ENCODE measurements around the gene BTK.

The BTK gene

GRCh38 chrX:101393530-101394305, 7.7 kb upstream of the BTK start:
- DNase-seq: no peak

DNA sequence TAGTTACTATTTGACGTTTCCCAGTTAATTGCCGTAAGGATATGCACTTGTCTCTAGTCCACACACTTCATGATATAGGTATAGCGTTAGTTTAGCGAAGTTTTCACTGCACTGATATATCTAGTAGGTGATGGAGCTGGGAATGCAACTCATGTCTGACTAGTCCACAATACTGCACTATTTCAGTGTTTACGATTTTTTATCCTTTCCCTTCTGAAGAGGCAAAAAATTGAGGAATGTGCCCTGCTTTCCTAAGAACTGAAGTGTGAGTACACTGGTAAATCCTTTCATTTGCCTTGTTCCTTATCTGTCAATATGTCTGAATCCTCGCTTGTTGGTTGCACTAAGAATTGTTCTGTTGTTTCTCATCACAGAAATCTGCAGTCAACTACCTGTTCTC, 5.8 kb upstream of the BTK start:
- no peak for DNase-seq

GRCh38 chrX:101390664-101391525, 4.9 kb upstream of the BTK start, which contains the start of gene RPL36A:
Gene RPL36A, plus strand, starts transcription at chrX:101391011. Its CDS starts 33 bp downstream, at chrX:101391044.
- DNase-seq: peak; percentile 89

GRCh38 chrX:101388604-101389003, 2.6 kb upstream of the BTK start:
- no peak for DNase-seq

GRCh38 chrX:101386542-101386885, 523 bp upstream of the BTK start:
- no peak for DNase-seq

DNA sequence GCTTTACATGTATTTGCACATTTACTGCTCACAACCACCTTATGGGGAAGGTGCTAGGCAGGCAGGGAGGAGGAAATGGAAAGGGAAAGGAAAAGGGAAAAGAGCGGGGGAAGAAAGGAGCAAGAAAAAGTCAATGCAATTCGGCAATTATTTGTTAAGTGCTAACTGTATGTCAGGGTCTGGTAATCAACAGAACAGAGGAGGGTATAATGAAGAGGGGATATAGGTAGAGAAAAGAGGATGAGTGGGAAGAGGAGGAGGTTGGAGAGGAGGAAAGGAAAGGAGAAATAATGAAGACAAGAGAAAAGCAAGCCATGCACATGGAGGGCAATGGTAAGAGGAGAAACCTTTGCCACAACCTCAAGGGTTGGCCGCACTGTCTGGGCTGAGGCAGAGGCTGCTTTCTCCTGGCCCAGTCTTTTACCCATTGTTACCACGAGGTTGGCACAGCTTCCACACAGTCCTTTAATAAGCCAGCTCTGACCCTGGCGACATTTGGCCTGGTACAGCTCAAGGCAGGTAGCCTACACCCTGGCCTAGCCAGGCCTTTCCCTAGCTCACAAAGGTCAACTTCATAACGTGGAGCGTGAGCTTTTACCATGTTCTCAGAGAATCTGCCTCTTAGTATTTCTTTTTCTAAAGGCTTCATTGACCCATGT, 836 bp downstream of the BTK start:
- DNase-seq: no peak

DNA sequence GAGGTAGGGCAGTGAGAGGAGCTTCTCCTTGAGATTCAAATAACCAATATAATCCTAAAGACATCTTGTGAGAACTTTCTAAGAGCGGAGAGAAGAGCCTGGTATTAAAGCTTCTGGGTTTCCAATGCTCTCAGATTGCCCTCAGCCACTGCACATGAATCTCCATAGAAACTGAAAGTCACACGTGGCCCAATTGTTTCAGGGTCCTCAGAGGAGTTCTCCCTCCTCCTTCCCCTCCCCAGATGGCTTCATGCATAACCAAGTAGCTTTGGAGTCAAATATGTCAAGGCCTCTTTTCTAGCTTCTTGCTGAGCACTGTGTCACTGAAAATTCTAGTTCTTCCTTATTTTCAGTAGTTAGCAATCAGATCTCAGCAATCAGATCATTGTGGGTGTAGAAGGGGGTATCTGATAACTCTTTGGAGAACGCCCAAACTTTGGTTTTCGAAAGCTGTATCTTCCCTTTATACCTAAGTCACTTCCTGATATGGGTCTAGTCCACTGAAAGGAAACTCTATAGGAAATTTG, 2.2 kb downstream of the BTK start:
- DNase-seq: no peak

DNA sequence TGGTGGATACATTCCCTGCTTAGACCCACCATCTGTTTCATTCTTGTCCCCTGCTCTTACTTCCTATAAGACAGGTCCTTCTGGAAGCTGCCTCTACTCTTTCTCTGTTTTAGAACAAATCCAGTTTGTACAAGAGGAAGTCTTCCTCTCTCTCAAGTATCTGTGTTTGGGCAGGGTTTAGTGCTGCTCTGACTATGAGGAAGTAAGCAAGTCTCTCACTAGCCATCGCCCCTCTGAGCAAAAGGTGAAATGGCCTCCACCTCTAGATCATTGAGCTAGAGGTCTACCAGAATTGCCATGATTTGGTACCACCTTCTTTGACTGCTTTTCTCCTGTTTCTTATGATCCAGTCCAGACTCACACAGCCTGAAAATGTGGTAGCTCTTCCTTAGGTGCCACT, 8.4 kb downstream of the BTK start:
- DNase-seq: no peak

DNA sequence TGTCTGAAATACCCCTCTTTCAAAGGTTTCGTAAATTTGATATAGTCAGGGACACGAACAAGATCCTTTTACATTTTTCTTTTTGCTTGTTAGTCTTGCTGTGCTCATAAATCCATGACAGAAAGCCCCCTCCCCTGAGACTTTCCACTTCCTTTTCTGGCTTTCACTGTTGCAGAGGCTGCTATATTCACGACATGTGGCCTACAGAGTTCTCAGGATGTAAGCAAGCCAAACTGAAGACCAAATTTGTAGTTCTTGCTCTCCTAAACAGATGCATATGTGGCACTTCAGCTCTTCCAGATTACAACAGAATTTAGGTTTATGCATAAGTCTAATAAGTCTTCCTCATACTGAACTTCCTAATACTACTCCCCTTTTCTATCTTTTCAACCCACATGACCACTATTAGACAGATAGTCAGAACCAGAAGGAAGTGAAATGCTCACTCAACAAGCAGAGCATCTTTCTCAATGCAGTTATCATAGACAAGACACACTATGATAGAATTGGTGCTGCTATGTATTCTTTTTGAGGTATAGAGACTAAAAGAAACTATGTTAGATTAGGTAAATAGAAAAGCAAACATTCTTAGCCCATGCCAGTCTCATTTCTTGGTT, 15.0 kb downstream of the BTK start:
- no peak for DNase-seq

- no peak for DNase-seq
Measured at GRCh38 chrX:101369687-101370086, 16.3 kb downstream of the BTK start.

GRCh38 chrX:101368800-101369199, 17.2 kb downstream of the BTK start:
- DNase-seq: no peak

DNA sequence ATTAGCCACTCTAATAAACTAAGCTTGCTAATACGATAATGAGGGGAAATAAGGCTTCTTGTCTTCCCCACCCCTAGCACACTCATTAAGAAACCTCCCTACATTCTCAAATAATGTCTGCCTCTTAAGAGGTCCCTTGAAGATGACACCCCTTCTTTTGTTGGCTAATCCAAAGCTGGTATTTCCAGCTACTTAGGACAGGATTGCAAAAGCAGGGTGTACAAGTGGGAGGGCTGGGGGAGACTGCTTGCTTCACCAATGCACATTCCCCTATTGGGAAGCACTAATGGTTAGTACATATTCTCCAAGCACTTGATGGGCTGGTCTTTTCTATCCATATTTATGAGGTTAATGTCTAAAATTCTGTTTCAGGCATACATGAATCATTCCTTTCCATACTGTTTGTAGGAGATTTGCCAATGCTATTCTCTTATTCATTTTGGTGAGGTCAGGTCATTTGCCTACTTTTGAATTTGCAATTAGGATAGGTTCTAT, 20.6 kb downstream of the BTK start:
- no peak for DNase-seq

DNA sequence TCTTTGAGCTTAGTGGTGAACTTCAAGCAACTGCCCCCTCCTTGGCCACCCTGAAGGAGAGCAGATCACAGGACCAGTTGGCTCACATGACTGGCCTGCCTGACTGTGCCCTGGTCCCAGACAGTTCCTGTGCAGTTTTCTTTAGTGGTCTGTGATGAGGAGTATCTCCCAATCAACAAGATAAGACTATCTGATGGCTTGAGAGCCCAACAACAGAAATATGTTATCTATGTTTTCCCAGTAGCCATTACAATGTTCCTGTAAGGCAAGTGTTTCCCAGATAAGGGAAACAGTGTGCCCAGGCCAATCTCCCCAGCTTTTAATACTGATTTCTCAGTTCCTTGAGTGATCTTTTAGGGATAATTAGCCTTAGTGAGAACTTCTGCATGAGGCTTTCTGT, 23.2 kb downstream of the BTK start:
- no peak for DNase-seq

DNA sequence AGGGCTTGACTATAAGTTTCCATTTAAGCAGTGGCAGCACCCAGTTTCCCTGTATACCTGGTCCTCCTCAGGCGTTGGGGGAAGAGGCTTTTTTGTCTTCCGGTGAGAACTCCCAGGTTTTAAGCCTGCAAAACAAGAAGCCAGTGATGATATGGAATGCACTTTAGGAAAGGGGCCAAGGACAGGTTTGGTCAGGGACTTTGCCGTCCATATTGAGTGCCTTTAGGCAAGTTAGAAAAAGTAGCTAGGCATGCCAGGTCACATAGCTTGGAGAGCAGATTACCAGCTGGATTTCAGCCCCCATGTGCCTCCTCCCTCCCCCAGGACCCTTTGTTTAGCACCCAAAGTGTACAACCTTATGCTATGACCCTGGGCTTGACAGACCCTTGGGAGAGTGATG, 23.9 kb downstream of the BTK start:
- DNase-seq: no peak

GRCh38 chrX:101360390-101360789, 25.6 kb downstream of the BTK start:
- DNase-seq: no peak

- no peak for DNase-seq
Measured at GRCh38 chrX:101359966-101360365, 26.0 kb downstream of the BTK start.

GRCh38 chrX:101357166-101357795, 28.7 kb downstream of the BTK start:
- DNase-seq: no peak

DNA sequence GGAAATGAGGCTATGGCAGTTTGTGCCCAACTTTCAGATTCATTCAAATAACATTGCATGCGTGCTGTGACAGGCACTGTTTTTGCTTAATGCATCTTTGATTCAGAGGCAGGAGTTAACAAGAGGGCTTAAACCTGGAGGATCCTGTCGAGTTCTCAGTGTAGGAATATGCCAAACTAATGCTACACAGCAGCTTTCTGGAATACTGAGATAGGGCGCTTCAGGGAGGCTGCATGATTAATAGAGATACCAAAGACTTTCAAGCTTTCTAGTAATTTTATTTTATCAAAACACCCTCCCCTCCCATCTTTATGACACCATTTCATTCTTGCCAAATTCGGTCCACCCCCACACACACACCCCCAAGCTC, 36.8 kb downstream of the BTK start:
- no peak for DNase-seq

- DNase-seq: peak; percentile 82
Measured at GRCh38 chrX:101348452-101349192, 37.4 kb downstream of the BTK start, which contains the start of gene TIMM8A. Gene TIMM8A, minus strand, starts transcription at chrX:101348742. Its CDS starts 78 bp downstream, at chrX:101348664.

DNA sequence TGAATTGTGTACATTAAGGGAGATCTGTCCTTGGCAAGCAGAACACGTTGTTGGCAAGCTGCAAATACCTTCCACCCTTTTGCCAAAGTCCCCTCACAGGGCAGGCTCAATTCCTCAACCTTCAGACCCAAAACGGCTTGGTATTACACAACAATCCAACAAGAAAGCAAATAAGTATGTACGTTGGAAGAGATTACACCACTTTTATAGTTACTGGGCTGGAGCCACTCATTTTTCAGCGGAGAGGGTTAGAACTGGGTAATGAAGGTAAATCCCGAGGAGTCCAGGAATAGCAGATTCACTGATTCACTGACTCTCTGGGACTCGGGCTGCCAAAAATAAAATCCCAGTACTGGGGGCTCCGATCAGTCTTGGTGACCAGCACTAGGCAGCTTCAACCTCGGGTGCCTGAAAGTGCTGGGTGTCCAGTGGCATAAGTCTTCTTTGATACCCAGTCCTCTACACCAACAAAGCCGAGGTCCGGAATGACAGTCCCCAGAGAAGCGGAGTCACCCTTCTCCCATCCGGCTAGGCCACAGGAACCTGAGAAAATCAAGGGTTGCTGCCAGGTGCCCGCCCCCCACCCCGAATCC, 38.0 kb downstream of the BTK start:
- no peak for DNase-seq

- no peak for DNase-seq
Measured at GRCh38 chrX:101337776-101338271, 48.2 kb downstream of the BTK start.

All from left hindlimb (tissue), 1 donor.